Smooth muscle cell (in vitro differentiated cells): ENCODE results near the gene CEP57L1. TPM values are rescaled to one million over a fixed set of nuclear protein-coding genes. Genes with fewer than 3 reads are reported as not detected.

ENCODE experiments used
- polyA plus RNA-seq: library from polyadenylated mRNA; unstranded; fragments of >200 nt; fragmentation: Nextera tagmentation; extraction: Ambion mirVana; gene quantifications from 2 replicates; pipeline ENCODE4 v1.2.1, GENCODE V29; 2016
- small RNA-seq: library from RNA; depleted of rRNA; stranded (forward); fragments of <200 nt; gene quantifications from one replicate; pipeline ENCODE3, GENCODE V24; 2014
- total RNA-seq: library from RNA; depleted of rRNA; stranded (reverse); fragments of >200 nt; gene quantifications from 2 replicates; pipeline ENCODE4 v1.2.3, GENCODE V29; 2014

CEP57L1 gene
- total and polyA plus RNA-seq, 2 experiments from 2014 or later, result 24.0 to 36.8 TPM

Small RNA genes within 50 kb of the gene (small RNA-seq; reads per million reads assigned to genes)
- gene RNU6-653P, result not detected

Other genes with a start within 250 kb of the CEP57L1 start
- 2.0 and 4.6 TPM in 2 replicates for gene ARMC2, start 247.1 kb upstream of the CEP57L1 start, total RNA-seq
- gene ARMC2, start 247.1 kb upstream of the CEP57L1 start, polyA plus RNA-seq, result 2.5 and 2.6 TPM in 2 replicates
- gene SESN1, start 661 bp upstream of the CEP57L1 start, total RNA-seq, result 38.7 and 50.9 TPM in 2 replicates
- 23.6 and 24.1 TPM in 2 replicates for gene SESN1, start 661 bp upstream of the CEP57L1 start, polyA plus RNA-seq